Fibroblast of lung (primary cell): ENCODE measurements around the gene PTPDC1. TPM values are rescaled to one million over a fixed set of nuclear protein-coding genes. Genes with fewer than 3 reads are reported as not detected.

Experiments
- DNase-seq, 2 donors: peaks; one replicate each; pipeline versions ENCODE4 v3.0.0 to v3.0.0-alpha.2; 2010; ENCODE audit warnings: low read depth in 2 of 2
- H2AFZ ChIP-seq: 2 replicates; pipeline ENCODE4 v1.5.1; 2012; ENCODE audit warnings: low read length, control low read depth, inconsistent platforms
- H3K27ac ChIP-seq: 2 replicates; pipeline ENCODE4 v1.5.1; 2011; ENCODE audit warnings: low read length, control low read depth; ENCODE audit not compliant: insufficient read depth
- H3K27me3 ChIP-seq: 2 replicates; pipeline ENCODE4 v1.5.1; 2011; ENCODE audit warnings: mild to moderate bottlenecking, low read length; ENCODE audit not compliant: control insufficient read depth, insufficient read depth
- H3K36me3 ChIP-seq: 2 replicates; pipeline ENCODE4 v1.5.1; 2011; ENCODE audit warnings: low read length; ENCODE audit not compliant: control insufficient read depth, insufficient read depth
- H3K4me1 ChIP-seq: 2 replicates; pipeline ENCODE4 v1.5.1; 2011; ENCODE audit warnings: low read length; ENCODE audit not compliant: control insufficient read depth, insufficient read depth; ENCODE audit errors: extremely low read depth
- H3K4me2 ChIP-seq: 2 replicates; pipeline ENCODE4 v1.5.1; 2011; ENCODE audit warnings: low read length, control low read depth; ENCODE audit not compliant: insufficient read depth; ENCODE audit errors: extremely low read depth
- H3K4me3 ChIP-seq, 4 experiments: fragments of 200-600 bp in 1 of 4; sonication (generic) in 1 of 4; replicated peaks in 1 of 4; 2 replicates each; pipeline ENCODE4 v1.5.1; 2011 to 2016; ENCODE audit warnings: low read length in 4 of 4, low read depth in 3 of 4, mild to moderate bottlenecking in 3 of 4, control low read depth in 2 of 4, inconsistent platforms in 1 of 4, mixed read lengths in 1 of 4; ENCODE audit not compliant: insufficient read depth in 1 of 4; ENCODE audit errors: control extremely low read depth in 1 of 4
- H3K79me2 ChIP-seq: 2 replicates; pipeline ENCODE4 v1.5.1; 2012; ENCODE audit warnings: mild to moderate bottlenecking, low read length, inconsistent platforms; ENCODE audit not compliant: control insufficient read depth, insufficient read depth
- H3K9ac ChIP-seq: 2 replicates; pipeline ENCODE4 v1.5.1; 2011; ENCODE audit warnings: mild to moderate bottlenecking, low read length, control low read depth; ENCODE audit not compliant: insufficient read depth
- H3K9me3 ChIP-seq: 2 replicates; pipeline ENCODE4 v1.5.1; 2012; ENCODE audit warnings: low read depth, low read length; ENCODE audit not compliant: control insufficient read depth, insufficient read depth
- H4K20me1 ChIP-seq: 2 replicates; pipeline ENCODE4 v1.5.1; 2011; ENCODE audit warnings: low read length; ENCODE audit not compliant: control insufficient read depth, insufficient read depth; ENCODE audit errors: extremely low read depth
- EZH2 ChIP-seq: IDR thresholded peaks from 2 replicates; pipeline ENCODE4 v1.5.1; 2012; ENCODE audit warnings: low read length, control low read depth, mild to moderate bottlenecking; ENCODE audit errors: missing control alignments
- polyA plus RNA-seq, 2 donors: library from polyadenylated mRNA; depleted of rRNA in 1 of 2; stranded (reverse) in 1 of 2; unstranded in 1 of 2; fragments of >200 nt; gene quantifications; 2 replicates each; pipeline ENCODE4 v1.2.1, GENCODE V29; 2011 to 2012; ENCODE audit warnings: missing spikeins in 1 of 2
- total RNA-seq: library from RNA; depleted of rRNA; stranded (reverse); fragments of >200 nt; gene quantifications from 2 replicates; pipeline ENCODE4 v1.2.1, GENCODE V29; 2014
- TF ChIP-seq, protein P1 (sequence below), 2 donors: IDR thresholded peaks in 1 of 2; conservative IDR thresholded peaks in 1 of 2; 1 replicate in 1 of 2; 2 replicates in 1 of 2; pipeline ENCODE4 v1.5.1; 2011 to 2012; ENCODE audit warnings: low read length in 2 of 2, control low read depth in 1 of 2, inconsistent platforms in 1 of 2, low read depth in 1 of 2, mild to moderate bottlenecking in 1 of 2

Gene PTPDC1
- total and polyA plus RNA-seq, 2 donors (not counting 1 experiment from before 2014, with no cell fraction given), result 4.4 to 7.6 TPM

DNA sequence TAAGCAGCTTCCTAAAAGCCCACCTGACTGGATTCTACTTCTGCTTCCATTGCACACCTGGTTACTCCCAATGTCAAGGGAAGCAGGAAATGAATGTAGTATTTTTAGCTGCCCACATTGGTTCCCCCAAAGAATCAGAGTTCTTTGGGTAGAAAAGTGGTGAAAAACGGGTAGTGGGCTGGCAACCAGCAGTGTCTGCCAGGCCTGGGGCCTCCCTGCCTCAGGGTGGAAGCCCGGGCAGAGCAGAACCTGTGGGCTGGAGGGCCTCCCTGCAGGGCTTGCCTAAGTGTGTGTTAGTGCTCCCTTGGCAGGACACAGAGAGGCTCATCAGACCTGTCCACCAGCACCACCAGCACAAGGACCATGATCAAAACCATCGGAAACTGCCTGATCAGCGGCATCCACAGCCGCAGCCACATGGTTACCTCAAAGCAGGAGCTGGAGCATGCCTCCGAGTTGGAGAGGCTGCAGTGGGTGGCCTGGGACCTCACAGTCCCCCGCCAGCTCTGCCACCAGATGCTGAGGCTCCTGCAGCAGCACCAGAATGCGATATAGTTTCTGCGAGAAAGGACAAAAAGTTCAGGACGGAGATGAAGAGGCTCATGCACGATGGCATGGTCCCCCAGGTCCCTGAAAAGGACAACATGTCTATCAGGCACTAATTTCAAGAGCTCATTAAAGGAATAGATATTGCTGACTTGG is 72.2 kb downstream of the PTPDC1 start:
- no peak for TF ChIP-seq EZH2
- TF ChIP-seq, protein P1, sequence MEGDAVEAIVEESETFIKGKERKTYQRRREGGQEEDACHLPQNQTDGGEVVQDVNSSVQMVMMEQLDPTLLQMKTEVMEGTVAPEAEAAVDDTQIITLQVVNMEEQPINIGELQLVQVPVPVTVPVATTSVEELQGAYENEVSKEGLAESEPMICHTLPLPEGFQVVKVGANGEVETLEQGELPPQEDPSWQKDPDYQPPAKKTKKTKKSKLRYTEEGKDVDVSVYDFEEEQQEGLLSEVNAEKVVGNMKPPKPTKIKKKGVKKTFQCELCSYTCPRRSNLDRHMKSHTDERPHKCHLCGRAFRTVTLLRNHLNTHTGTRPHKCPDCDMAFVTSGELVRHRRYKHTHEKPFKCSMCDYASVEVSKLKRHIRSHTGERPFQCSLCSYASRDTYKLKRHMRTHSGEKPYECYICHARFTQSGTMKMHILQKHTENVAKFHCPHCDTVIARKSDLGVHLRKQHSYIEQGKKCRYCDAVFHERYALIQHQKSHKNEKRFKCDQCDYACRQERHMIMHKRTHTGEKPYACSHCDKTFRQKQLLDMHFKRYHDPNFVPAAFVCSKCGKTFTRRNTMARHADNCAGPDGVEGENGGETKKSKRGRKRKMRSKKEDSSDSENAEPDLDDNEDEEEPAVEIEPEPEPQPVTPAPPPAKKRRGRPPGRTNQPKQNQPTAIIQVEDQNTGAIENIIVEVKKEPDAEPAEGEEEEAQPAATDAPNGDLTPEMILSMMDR (conservative IDR thresholded peaks at IDR 0.05 in 1 of 2, IDR thresholded peaks at IDR 0.05 in 1 of 2; ENCODE audit: low read depth in 1 of 2, low read length in 2 of 2), result no peak
- H4K20me1 ChIP-seq, result no peaks in the 10 kb centered on the region
- H3K9ac ChIP-seq, result no peak overlapping the region
- H3K4me3 ChIP-seq, result no peak overlapping the region
- H3K9me3 ChIP-seq, result no peaks in the 10 kb centered on the region
- H3K4me1 ChIP-seq, result peaks cover 3% of the 10 kb centered on the region
- no peaks in the 10 kb centered on the region for H3K36me3 ChIP-seq
- H3K79me2 ChIP-seq, result no peaks in the 10 kb centered on the region
- H3K4me2 ChIP-seq, result no peak overlapping the region
- peak overlapping the region; percentile 18 for H2AFZ ChIP-seq
- no peaks in the 10 kb centered on the region for H3K27me3 ChIP-seq
- DNase-seq, result no peak
- no peak overlapping the region for H3K27ac ChIP-seq

DNA sequence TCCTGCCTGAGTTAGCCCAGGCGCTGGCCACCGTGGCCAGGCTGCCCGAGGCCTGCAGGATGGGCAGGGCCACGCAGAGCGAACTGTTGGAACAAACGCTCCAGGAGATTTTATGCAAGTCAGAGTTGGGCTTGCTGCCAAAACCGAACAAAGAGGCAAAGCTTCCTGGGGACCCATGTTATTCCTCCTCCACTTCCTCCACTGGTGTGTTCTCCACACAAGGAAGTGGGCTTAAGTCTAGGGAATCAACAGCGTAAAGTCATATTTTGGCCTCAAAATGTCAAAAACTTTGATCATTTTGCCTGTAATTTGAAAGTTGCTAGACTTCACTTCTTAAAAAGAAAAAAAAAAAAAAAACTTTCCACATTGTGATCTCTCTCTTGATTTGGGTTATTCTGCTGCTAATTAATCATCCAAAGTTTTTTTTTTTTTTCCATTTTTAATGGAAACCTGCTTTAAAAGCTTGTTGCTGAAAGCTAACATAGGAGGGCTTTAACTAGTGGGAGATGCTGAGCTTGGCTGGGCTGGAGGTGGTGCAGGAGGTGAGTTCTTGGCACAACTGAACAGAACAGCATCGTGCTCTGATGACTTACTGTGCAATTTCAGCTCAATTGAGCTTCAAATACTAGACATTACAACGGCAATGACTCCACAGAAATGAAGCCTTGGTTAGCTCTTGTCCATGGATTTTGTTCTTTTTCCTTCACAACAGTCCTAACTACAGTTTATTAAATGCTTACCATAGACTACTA is 73.0 kb downstream of the PTPDC1 start:
- Histone ChIP-seq H3K27me3 (no peaks in the 10 kb centered on the region), H3K79me2 (no peaks in the 10 kb centered on the region), H3K9ac (no peak overlapping the region), H3K4me1 (peaks cover 3% of the 10 kb centered on the region), H4K20me1 (no peaks in the 10 kb centered on the region), H2AFZ (peak overlapping the region; percentile 18), H3K4me3 (no peak overlapping the region), H3K27ac (no peak overlapping the region), H3K36me3 (no peaks in the 10 kb centered on the region), H3K9me3 (no peaks in the 10 kb centered on the region), H3K4me2 (no peak overlapping the region)
- TF ChIP-seq EZH2, result no peak
- TF ChIP-seq, protein P1 (conservative IDR thresholded peaks at IDR 0.05 in 1 of 2, IDR thresholded peaks at IDR 0.05 in 1 of 2; ENCODE audit: low read depth in 1 of 2, low read length in 2 of 2), result no peak
- peak; percentile 72 to 83 for DNase-seq

Other genes with a start within 250 kb of the PTPDC1 start
- gene BARX1, start 129.1 kb upstream of the PTPDC1 start, total RNA-seq, result not detected in 2 replicates
- not detected in 2 replicates for gene BARX1, start 129.1 kb upstream of the PTPDC1 start, polyA plus RNA-seq
- 3.5 and 3.6 TPM in 2 replicates for gene ZNF169, start 174.8 kb downstream of the PTPDC1 start, total RNA-seq
- gene ZNF169, start 174.8 kb downstream of the PTPDC1 start, polyA plus RNA-seq, result 1.5 and 1.8 TPM in 2 replicates
- not detected in 2 replicates for gene NUTM2F, start 244.2 kb downstream of the PTPDC1 start, total RNA-seq
- not detected in 2 replicates for gene NUTM2F, start 244.2 kb downstream of the PTPDC1 start, polyA plus RNA-seq